Activated naive CD4-positive, alpha-beta T cell (primary cell): Measurements from ENCODE around the gene PRELID1.
A peak's percentile ranks its signal among the peaks of the same experiment; 100 is the strongest.
"Not testable (repeated sequence)": the region's sequence is repeated elsewhere in the genome, so short reads cannot be mapped to it uniquely, and the experiment has no call there.

Source experiments
- DNase-seq, 4 experiments: peaks; one replicate each; lab custom pipeline; 2025; lab: John Stamatoyannopoulos, UW

PRELID1 gene

DNA sequence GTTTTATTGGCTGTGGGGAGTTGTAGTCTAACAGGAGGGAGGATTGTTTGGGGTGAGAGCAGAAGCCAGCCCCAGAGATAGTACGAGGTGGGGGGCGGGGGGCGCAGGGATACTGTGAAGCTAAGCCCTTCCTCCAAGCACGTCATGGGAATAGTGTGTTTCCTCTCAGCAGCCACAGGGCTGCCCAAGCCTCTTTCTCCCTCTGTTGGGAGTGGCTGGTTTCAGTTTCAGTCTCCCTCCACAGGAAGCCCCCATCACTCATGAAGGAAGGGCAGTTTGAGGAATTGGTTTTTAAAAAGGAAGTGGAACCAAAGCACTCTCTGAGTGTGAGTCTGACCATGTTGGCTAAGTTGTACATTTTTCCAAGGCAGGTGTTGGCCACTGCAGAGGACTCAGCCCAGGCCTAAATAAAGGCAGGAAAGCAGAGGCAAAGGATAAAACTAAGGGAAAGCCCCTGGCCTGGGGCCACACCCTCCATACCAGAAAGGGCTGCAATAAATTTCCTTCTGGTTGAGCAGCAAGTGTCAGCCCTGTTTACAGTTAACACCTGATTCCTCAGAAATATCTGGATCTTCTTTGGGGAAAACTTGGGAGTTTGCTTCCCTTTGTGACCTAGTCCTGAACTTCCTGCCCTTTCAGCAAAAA is 3.2 kb upstream of the PRELID1 start:
- DNase-seq: no peak

- no peak for DNase-seq
These were observed 2.6 kb upstream of the PRELID1 start for GRCh38 chr5:177300951-177301350.

- no peak for DNase-seq
These were observed 2.0 kb upstream of the PRELID1 start for GRCh38 chr5:177301503-177302165.

DNA sequence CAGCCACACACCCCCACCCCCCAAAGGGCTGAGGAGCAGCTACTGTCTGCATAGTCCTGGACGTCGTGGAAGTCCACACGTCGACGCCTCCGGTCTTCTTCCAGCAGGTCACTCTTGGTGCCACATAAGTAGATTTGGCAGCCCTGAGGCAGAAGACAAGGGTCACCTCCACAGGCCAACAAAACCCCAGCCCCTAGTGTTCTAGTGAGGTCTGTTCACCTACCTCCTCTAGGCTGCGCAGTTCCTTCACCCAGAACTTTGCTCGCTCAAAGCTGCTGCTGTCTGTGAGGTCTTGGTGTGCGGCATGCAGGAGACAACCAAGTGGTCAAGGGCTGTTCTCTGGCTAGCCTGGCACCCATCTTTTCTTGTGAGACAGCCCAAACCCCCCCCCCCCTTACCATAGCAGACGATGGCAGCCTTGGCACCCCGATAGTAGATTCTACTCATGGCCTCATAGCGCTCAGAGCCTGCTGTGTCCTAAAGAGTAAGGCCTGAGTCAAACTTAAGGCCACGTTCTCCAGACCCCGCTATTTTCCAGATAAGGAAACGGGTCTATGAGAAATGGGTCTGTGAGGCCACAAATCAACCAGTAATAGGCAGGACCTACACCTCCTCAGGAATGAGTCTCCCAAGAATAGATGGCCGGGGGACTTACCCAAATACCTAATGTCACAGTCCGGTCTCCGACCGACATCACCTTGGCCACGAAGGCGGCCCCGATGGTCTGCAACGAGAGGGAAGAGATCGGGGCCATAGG is 1.1 kb upstream of the PRELID1 start:
- no peak for DNase-seq

- DNase-seq: no peak
These were observed 359 bp downstream of the PRELID1 start for GRCh38 chr5:177303925-177304391.

GRCh38 chr5:177304392-177305119 is 957 bp downstream of the PRELID1 start:
- no peak for DNase-seq

- DNase-seq: not testable (repeated sequence)
These were observed 2.6 kb downstream of the PRELID1 start for GRCh38 chr5:177306103-177306640.

DNA sequence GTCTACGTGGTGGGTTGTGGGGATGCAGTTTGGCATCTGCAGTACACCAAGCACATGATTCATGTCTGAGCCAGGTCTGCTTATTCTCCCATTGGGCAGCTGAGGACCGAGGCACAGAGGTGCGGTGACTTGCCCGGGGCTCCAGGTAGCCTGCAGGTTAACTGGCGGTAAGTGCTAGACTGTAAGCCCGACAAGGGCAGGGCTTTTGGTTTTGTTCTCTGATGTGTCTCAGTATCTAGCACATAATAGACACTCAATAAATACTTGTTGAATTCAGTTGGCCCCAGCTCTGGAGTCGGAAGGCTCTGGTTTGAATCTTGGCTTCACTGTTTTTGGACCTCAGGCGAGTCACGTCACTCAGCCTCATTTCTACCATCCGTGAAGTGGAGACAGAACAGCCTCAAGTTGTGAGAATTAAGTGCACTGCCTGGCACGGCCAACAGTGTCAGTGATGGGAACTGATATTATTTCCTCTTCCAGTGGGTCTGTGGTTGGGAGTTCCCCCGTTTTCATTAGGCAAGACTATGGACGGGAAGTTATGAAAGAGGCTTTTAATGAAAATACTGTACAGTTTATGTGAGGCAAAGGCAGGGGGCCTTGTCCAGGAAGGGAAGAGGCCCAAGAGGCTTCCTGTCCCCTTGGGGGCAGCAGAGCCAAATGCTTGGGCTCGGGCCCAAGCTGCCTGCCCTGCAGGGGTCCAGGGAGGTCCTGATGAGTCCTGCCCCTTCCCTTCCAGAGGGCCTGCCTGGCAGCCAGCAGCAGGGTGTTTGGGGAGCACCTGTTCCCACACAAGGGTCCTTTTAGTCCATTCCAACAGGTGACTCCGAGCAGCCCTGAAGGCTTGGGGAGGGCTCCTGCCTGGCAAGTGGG is 3.3 kb downstream of the PRELID1 start:
- DNase-seq: no peak

DNA sequence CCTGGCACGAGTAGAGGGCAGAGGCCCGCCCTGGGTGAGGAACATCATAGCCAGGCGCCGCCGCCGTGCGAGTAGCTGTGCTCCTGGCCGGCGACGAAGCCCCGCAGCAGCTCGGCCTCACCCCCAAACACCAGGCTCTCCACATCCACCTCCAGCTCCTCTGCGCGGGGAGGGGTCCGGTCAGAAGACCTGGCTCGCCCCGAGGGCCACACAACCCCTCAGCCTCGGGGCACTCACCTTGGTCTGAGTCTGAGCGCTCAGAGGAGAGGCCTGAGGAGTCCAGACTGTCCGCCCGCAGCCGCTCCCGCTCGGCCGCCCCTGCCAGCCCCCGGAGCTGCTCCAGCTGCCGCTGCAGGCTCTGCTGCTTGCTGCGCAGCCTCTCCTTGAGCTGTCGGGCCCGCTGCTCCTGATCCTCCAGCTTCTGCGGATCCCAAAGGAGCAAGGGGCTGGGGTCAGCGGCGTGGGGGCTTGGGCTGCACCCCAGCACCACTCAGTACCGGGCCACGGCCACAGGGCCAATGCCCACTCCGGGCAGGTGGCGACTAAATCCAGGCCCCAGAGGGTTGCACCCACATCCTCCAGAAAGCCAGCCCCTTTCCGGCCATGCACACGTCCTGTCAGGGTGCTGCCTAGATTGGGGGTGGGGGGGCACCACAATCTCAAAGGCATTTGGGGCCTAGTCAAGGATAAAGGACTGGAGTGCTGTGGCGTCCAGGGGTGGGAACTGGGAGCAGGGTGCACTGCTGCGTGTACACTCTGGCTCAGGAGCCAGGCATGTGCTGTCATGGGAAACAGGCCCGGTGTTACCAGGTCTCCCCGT is 4.2 kb downstream of the PRELID1 start:
- no peak for DNase-seq

DNA sequence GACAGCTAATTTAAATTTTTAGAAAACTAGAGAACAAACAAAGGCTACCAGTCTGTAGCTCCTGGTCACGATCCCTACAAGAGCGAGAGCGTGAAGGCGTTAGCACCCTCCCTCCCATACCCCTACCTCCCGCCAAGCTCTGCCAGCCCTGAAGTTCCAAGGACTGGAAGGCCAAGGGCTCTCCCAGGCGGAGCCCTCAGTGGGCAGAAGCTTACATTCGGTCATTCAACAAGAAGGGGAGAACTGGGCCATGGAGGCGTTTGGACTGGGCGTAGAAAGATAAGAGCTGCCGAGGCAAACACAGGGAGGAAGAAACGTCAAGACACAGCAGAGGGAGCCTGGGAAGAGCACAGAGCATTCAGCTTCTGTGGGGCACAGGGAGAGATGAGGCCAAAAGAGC is 5.1 kb downstream of the PRELID1 start:
- no peak for DNase-seq

GRCh38 chr5:177309351-177310191 is 6.0 kb downstream of the PRELID1 start:
- DNase-seq: peak in 3 of 4 experiments; percentile 33 to 59 (median 36)

GRCh38 chr5:177310332-177310731 is 6.7 kb downstream of the PRELID1 start:
- DNase-seq: no peak

- no peak for DNase-seq
These were observed 7.3 kb downstream of the PRELID1 start for GRCh38 chr5:177310757-177311391.

DNA sequence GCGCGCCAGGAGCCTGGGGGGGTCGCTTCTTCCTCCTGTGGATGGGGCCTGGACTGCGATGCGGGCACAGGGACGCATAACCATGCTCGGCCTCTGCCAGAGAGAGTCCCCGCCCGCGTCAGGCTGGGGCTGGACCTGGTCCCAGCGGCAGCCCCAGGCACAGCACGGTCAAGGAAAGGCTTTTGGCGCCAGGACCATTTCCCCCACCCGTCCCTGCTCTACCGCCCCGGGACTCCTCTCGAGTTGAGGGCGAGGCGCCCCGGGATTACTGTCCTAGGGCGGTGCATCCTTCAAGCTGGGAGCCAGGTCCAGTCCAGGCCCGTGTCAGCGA is 7.8 kb downstream of the PRELID1 start:
- no peak for DNase-seq

- DNase-seq: peak; percentile 65 to 91 (median 80)
These were observed 8.4 kb downstream of the PRELID1 start, which contains the start of gene MXD3 for GRCh38 chr5:177311723-177312648. Gene MXD3 (minus strand): TSS chr5:177311898. CDS start chr5:177311830, 68 bp downstream.

DNA sequence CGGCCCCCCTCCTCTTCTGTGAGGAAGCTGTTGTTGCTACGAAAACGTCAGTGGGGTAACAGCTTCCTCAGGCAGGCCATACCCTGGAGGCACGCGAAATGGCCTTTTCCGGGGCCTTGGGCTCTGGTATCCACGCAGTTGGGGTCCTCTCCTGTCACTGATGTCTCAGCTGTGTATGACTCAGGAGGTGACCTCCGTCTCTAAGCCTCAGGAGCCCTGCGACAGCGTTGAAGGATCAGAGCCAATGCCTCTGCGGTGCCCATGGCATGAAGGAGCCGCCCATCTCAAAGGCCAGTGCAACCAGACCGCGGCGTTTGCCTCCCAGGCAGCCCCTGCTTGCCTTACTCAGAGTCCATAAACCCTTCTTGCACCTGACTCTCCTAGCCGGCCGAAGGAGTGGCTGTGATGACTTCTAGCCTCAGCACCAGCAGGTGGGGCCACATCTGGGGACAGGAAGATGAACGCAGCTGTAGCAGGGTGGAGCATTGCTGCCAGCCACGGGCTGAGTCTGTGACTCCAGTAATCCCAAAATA is 9.1 kb downstream of the PRELID1 start:
- DNase-seq: no peak

GRCh38 chr5:177313561-177314259 is 10.1 kb downstream of the PRELID1 start:
- no peak for DNase-seq
